ENCODE results near the gene SNU13. TPM values are rescaled to one million over a fixed set of nuclear protein-coding genes. Genes with fewer than 3 reads are reported as not detected.
"Not testable (repeated sequence)": the region's sequence is repeated elsewhere in the genome, so short reads cannot be mapped to it uniquely, and the experiment has no call there.

The SNU13 gene
- 100 to 1,000 TPM; 119 to 227 (median 162) TPM for total RNA-seq

DNA sequence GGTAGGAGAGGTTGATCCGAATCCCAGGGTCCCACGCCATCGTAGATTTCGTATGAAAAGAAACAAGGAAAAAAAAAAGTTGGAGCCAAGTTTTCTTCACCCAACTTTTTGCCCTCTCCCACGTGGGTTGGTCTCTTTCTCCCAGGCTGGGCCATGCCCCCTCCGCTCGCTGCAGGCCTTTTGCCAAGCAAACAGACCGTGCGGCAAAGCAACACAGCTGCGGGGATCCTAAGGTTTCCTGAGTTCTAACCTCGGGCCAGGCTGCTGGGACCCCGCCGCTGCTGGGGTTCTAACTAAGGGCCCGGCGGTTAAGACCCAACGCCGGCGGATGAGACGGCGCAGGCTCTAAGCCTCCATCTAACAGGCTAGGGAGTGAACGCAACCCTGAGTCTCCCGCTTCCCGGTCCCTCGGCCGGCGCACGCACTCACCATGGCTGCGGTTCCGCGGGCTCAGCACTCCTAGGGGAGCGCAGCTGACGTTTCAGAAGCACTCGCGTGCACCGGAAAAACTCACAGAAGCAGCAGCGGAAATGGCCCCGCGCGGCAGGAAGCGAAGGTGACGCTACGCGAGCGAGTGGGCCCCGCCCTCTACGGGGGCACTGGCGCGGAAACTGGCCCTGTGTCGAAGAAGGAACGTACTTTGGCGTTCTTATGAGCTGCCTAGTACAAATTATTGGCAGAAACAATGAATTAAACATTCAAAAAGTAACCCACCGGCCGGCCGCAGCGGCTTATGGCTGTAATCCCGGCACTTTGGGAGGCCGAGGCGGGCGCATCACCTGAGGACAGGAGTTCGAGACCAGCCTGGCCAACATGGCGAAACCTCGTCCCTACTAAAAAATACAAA is at the start of gene SNU13:
Gene SNU13, minus strand, starts transcription at position 503 of the 847 bp plus-strand sequence. Its CDS starts 71 bp downstream, at position 432.
- in situ Hi-C loops (cut with MboI; ENCODE audit: low pct_unique_long_range_greater_than_20kb in 2 of 9, low sequenced_read_pairs in 9 of 9, unreplicated experiment in 9 of 9): loop anchor here in 1 of 9 experiments (25.0 kb wide), 1 partner anchor 249 kb away; the partner anchor contains the start of genes CENPM and TNFRSF13C
- peak within 1 kb of the TSS; percentile 67 to 79 (median 74) for H3K4me3 ChIP-seq
- H3K4me1 ChIP-seq (replicated peaks in 1 of 2): peaks cover 5 to 8% of the 10 kb centered on the region in 2 donors
- 0 to 4% (median 0%) methylated on average over 4 to 29 of the region's 62 CpGs; no CpG with 5 or more reads in 3 of the 10 experiments for WGBS, 10 experiments
- H3K27ac ChIP-seq: peak within 1 kb of the TSS; percentile 63 to 92
- ATAC-seq (replicated peaks in 6 of 8): peak; percentile 85 to 97 (median 95)

DNA sequence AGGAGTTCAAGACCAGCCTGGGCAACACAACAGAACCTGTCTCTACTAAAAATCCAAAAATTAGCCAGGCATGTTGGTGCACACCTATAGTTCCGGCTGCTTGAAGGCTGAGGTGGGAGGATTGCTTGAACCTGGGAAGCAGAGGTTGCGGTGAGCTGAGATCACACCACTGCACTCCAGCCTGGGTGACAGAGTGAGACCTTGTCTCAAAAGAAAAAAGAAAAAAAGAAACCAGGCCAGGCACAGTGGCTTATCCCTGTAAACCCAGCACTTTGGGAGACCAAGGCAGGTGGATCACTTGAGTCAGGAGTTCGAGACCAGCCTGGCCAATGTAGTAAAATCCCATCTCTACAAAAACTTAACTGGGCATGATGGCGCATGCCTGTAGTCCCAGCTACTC is 44.6 kb upstream of the SNU13 start:
- in situ Hi-C loops (cut with MboI; ENCODE audit: low pct_unique_long_range_greater_than_20kb in 2 of 9, low sequenced_read_pairs in 9 of 9, unreplicated experiment in 9 of 9); H3K4me3 ChIP-seq; ATAC-seq (replicated peaks in 6 of 8); H3K4me1 ChIP-seq (replicated peaks in 1 of 2); H3K27ac ChIP-seq: not testable (repeated sequence)
- WGBS, 10 experiments: 0 to 100% (median 92%) methylated on average over 1 to 3 of the region's 4 CpGs; no CpG with 5 or more reads in 4 of the 10 experiments

DNA sequence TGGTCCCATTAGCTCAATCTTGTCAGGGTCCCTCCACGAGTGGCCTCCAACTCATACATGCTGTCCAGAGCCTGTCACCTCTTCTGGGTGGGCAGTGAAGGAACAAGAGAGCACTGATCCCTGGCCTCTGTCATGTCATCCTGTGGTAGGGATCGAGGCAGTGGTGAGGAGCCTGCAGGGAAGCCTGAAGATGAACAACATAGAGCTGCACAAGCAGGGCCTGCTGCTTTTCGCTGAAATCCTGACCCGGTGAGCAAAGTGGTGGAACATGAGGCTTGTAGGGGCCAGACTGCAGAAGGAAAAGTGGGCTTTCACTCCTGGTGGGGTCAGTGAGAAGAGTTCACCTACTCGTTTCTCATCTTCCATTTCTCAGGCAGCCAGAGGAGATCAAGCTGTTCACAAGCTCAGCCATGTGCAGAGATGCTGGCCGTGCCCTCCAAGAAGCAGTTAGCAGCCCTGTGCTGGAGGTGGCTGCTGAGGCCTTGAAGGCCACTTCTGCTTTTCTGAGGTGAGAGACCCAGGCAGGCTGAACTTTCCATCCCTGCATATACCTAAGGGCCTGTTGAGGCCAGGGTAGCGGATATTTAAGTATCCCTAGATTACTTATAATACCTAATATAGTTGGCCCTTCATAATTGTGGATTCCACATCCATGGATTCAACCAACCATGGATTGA is 43.6 kb upstream of the SNU13 start:
- 58 to 100% (median 86%) methylated on average over 1 to 5 of the region's 7 CpGs; no CpG with 5 or more reads in 4 of the 10 experiments for WGBS, 10 experiments

DNA sequence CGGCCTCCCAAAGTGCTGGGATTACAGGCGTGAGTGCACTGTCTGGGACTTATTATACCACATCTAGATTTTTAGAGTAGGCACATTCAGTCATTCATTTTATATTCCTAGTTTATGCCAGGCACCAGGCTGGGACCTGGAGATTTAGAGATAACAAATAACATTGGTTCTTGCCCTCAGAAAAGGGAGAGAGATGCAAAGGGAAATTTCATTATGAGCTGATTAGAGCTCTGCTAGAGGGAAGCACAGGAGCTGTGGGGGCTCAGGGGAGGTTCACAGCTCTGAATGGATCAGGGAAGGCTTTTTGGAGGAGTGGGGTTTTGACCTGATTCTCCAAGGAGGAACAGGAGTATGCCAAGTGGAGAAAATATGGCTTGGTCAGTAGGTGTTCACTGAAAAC is 42.9 kb upstream of the SNU13 start:
- H3K4me3 ChIP-seq: no peak overlapping the region
- in situ Hi-C loops (cut with MboI; ENCODE audit: low pct_unique_long_range_greater_than_20kb in 2 of 9, low sequenced_read_pairs in 9 of 9, unreplicated experiment in 9 of 9): no loop called here
- ATAC-seq (replicated peaks in 6 of 8): no peak
- no peak overlapping the region for H3K27ac ChIP-seq
- WGBS, 10 experiments: 40 to 43% methylated on average over 1 of the region's 2 CpGs; no CpG with 5 or more reads in 8 of the 10 experiments
- no peaks in the 10 kb centered on the region for H3K4me1 ChIP-seq (replicated peaks in 1 of 2)

More for the DNA sequence above, 43.6 kb upstream of the SNU13 start:
- Histone ChIP-seq H3K27ac (no peak overlapping the region), H3K4me1 (replicated peaks in 1 of 2) (no peaks in the 10 kb centered on the region), H3K4me3 (no peak overlapping the region)
- in situ Hi-C loops (cut with MboI; ENCODE audit: low pct_unique_long_range_greater_than_20kb in 2 of 9, low sequenced_read_pairs in 9 of 9, unreplicated experiment in 9 of 9): no loop called here
- no peak for ATAC-seq (replicated peaks in 6 of 8)

DNA sequence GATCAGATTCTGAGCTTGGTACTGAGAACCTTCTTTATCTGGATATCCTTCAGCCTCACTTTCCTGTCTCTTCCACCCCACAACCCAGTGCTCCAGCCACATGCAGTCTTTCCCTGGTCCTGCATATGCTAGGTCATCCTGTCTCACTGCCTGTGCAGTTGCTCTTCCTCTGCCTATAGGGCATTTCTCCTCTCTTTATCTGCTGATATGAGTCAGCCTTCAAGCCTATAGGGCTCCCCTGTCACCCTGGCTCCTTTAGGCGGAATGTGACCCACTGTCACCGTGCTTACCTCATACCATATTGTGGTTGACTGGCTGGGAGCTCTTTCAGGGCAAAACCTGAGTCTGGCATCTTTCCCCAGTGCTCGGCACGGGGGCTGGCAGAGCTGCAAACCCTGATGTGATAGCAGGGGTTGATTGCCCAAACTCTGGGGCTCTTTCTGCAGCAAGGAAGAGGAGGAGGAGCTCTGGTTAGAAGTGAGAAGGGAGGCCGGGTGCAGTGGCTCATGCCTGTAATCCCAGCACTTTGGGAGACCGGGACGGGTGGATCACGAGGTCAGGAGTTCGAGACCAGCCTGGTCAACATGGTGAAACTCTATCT is 36.9 kb upstream of the SNU13 start:
- 60 to 100% (median 84%) methylated on average over 1 to 5 of the region's 9 CpGs; no CpG with 5 or more reads in 2 of the 10 experiments for WGBS, 10 experiments
- Histone ChIP-seq H3K27ac (no peak overlapping the region), H3K4me3 (no peak overlapping the region), H3K4me1 (replicated peaks in 1 of 2) (no peaks in the 10 kb centered on the region)
- ATAC-seq (replicated peaks in 6 of 8): peak in 2 of 8 experiments; percentile 61 to 64
- in situ Hi-C loops (cut with MboI; ENCODE audit: low pct_unique_long_range_greater_than_20kb in 2 of 9, low sequenced_read_pairs in 9 of 9, unreplicated experiment in 9 of 9): no loop called here

DNA sequence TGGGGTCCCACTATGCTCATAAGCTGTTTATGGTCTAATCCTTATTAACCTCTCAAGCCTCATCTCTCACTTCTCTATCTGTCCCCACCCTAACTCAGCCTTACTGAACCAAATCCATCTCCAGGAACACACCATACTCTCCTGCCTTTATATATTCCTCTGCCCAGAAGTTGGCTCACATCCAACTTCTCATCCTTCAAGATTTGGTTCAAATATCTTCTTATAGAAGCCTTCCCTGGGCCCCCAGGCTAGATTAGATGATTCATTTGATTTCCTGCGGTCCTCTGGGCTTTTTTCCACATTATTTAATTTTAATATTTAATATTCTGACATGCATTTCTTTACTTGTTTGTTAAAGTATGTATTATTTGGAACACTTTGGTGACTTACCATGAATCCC is 33.8 kb upstream of the SNU13 start:
- ATAC-seq (replicated peaks in 6 of 8): no peak
- 0 to 100% (median 80%) methylated on average over 1 of the region's 1 CpG; no CpG with 5 or more reads in 3 of the 10 experiments for WGBS, 10 experiments
- in situ Hi-C loops (cut with MboI; ENCODE audit: low pct_unique_long_range_greater_than_20kb in 2 of 9, low sequenced_read_pairs in 9 of 9, unreplicated experiment in 9 of 9): loop anchor here in 2 of 9 experiments (25.0 kb wide), 2 partner anchors 90 to 215 kb away; partner anchors contain the start of genes CCDC134 (in 1 of the 2), CENPM (in 1 of the 2) and TNFRSF13C (in 1 of the 2)
- Histone ChIP-seq H3K4me1 (replicated peaks in 1 of 2) (no peaks in the 10 kb centered on the region), H3K4me3 (no peak overlapping the region), H3K27ac (no peak overlapping the region)

DNA sequence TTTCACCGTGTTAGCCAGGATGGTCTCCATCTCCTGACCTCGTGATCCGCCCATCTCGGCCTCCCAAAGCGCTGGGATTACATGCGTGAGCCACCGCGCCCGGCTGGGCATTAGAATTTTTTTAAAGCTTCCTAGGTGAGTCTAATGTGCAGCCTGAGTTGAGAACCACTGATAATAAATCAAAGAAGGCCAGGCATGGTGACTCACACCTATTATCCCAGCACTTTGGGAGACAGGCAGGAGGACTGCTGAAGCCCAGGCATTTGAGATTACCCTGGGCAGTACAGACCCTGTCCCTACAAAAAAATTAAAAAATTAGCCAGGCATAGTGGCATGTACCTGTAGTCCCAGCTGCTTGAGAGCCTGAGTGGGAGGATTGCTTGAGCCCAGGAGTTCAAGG is 24.3 kb upstream of the SNU13 start:
- WGBS, 10 experiments: no CpG with 5 or more reads among the region's 9 CpGs
- peak in 2 of 8 experiments; percentile 55 to 60 for ATAC-seq (replicated peaks in 6 of 8)
- H3K4me3 ChIP-seq: no peak overlapping the region
- no peak overlapping the region for H3K27ac ChIP-seq
- H3K4me1 ChIP-seq (replicated peaks in 1 of 2): no peaks in the 10 kb centered on the region
- in situ Hi-C loops (cut with MboI; ENCODE audit: low pct_unique_long_range_greater_than_20kb in 2 of 9, low sequenced_read_pairs in 9 of 9, unreplicated experiment in 9 of 9): loop anchor here in 2 of 9 experiments (25.0 kb wide), 2 partner anchors 99 to 224 kb away; partner anchors contain the start of genes CCDC134 (in 1 of the 2), CENPM (in 1 of the 2) and TNFRSF13C (in 1 of the 2)

DNA sequence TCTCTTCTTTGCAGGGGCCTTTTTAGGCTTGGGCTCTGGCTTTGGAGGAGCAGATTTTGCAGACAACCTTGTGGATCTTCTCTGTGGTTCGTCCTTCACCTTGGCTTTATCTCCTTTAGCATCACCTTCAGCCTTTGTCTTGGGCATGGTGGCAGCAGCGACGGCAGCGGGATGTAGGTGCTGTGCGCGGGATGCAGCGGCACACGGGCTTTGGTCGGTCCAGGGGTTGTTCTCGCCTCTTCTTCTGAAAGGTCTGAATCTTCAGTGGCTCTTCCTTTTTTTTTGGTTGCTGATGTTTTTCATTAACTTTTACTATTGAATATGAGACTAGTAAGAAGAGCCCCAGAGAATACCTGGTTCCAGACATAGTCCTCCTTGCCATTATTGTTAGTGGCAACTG is 20.7 kb upstream of the SNU13 start:
- no peak for ATAC-seq (replicated peaks in 6 of 8)
- WGBS, 10 experiments: 29 to 100% (median 89%) methylated on average over 1 to 8 of the region's 10 CpGs; no CpG with 5 or more reads in 3 of the 10 experiments
- H3K4me3 ChIP-seq: no peak overlapping the region
- in situ Hi-C loops (cut with MboI; ENCODE audit: low pct_unique_long_range_greater_than_20kb in 2 of 9, low sequenced_read_pairs in 9 of 9, unreplicated experiment in 9 of 9): loop anchor here in 2 of 9 experiments (25.0 kb wide), 2 partner anchors 103 to 228 kb away; partner anchors contain the start of genes CCDC134 (in 1 of the 2), CENPM (in 1 of the 2) and TNFRSF13C (in 1 of the 2)
- H3K4me1 ChIP-seq (replicated peaks in 1 of 2): no peaks in the 10 kb centered on the region
- H3K27ac ChIP-seq: no peak overlapping the region

DNA sequence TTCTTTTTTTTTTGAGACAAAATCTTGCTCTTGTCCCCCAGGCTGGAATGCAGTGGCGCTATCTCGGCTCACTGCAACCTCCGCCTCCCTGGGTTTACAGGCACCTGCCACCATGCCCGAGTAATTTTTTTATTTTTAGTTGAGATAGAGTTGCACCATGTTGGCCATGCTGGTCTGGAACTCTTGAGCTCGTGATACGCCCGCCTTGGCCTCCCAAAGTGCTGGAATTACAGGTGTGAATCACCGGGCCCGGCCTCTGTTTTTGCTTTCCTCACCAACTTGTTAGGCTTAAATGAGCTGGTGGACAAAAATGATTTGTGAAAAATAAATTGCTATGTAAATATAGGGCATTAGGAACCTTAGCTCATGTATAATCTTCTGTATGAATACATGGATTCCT is 14.1 kb upstream of the SNU13 start:
- no peak overlapping the region for H3K27ac ChIP-seq
- H3K4me3 ChIP-seq: no peak overlapping the region
- 71 to 100% (median 89%) methylated on average over 1 to 9 of the region's 9 CpGs; no CpG with 5 or more reads in 1 of the 10 experiments for WGBS, 10 experiments
- H3K4me1 ChIP-seq (replicated peaks in 1 of 2): no peaks in the 10 kb centered on the region
- in situ Hi-C loops (cut with MboI; ENCODE audit: low pct_unique_long_range_greater_than_20kb in 2 of 9, low sequenced_read_pairs in 9 of 9, unreplicated experiment in 9 of 9): loop anchor here in 2 of 9 experiments (25.0 kb wide), 2 partner anchors 110 to 235 kb away; partner anchors contain the start of genes CCDC134 (in 1 of the 2), CENPM (in 1 of the 2) and TNFRSF13C (in 1 of the 2)
- ATAC-seq (replicated peaks in 6 of 8): no peak

DNA sequence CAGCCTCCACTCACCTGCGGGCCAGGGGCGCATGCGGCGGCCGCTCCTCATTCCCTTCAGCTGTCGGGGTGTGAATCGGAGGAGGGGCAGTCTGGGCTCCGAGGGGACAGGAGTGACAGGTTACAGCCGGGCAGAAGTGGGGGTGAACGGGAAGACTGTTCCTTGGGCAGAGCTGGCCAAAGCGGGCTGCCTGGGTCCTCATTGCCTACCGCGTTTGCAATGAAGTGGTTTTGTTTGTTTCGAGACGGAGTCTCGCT is 11.4 kb upstream of the SNU13 start:
- peaks cover 4 to 8% of the 10 kb centered on the region in 2 donors for H3K4me1 ChIP-seq (replicated peaks in 1 of 2)
- no peak overlapping the region for H3K27ac ChIP-seq
- H3K4me3 ChIP-seq: no peak overlapping the region
- ATAC-seq (replicated peaks in 6 of 8): no peak
- in situ Hi-C loops (cut with MboI; ENCODE audit: low pct_unique_long_range_greater_than_20kb in 2 of 9, low sequenced_read_pairs in 9 of 9, unreplicated experiment in 9 of 9): loop anchor here in 2 of 9 experiments (25.0 kb wide), 2 partner anchors 112 to 237 kb away; partner anchors contain the start of genes CCDC134 (in 1 of the 2), CENPM (in 1 of the 2) and TNFRSF13C (in 1 of the 2)
- 81 to 100% (median 95%) methylated on average over 3 to 8 of the region's 16 CpGs; no CpG with 5 or more reads in 7 of the 10 experiments for WGBS, 10 experiments

DNA sequence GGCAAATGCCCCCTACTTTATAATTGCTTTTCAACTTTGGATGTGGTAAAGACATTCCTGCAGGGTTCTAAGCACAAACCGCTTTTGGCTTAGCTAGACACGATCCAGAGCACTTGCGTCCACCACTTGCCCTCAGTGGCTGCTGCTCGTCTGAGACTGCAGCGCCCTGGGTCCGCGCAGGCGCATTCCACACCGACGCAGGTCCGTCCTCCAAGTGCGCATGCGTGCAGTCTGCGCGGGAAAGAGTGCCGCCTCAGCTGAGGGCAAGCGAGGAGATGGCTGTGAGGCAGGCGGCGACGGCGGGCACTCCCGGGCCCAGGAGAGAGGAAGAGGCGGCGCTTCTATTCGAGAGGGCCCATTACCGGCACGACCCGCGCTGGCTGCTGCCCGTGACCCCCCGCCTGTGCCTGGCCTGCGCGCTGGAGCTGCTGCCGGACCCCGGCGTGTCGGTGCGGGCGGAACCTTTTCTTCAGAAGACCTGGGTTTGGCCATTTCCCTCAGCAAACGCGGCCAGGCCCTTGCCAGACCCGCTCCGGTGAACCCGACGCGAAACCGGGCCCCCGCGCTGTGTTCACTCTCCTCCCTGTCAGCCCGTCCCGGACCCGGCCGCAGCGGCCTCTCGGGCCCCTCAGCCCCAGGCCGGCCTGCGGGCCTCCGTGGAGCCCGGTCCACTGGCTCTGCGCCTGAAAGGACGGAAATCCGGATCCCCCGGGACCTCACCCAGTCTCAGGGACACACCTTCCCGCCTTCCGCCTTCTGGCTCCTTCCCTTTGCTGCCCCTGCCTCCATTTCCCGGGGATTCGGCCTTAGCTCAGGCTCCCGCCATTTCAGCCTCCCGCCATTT is 10.8 kb upstream of the SNU13 start, which contains the start of gene MEI1:
Gene MEI1, plus strand, starts transcription at position 240 of the 844 bp plus-strand sequence. Its CDS starts 36 bp downstream, at position 276.
- 20 to 100% (median 100%) methylated on average over 1 to 12 of the region's 69 CpGs; no CpG with 5 or more reads in 4 of the 10 experiments for WGBS, 10 experiments
- Histone ChIP-seq H3K4me3 (no peak within 1 kb of the TSS), H3K4me1 (replicated peaks in 1 of 2) (peaks cover 4 to 8% of the 10 kb centered on the region in 2 donors), H3K27ac (no peak within 1 kb of the TSS)
- ATAC-seq (replicated peaks in 6 of 8): peak in 2 of 8 experiments; percentile 13 to 15
- in situ Hi-C loops (cut with MboI; ENCODE audit: low pct_unique_long_range_greater_than_20kb in 2 of 9, low sequenced_read_pairs in 9 of 9, unreplicated experiment in 9 of 9): loop anchor here in 8 of 9 experiments (10.0 to 25.0 kb wide), 3 partner anchors 113 to 245 kb away; partner anchors contain the start of genes CENPM (in 8 of the 8), TNFRSF13C (in 2 of the 8) and CCDC134 (in 1 of the 8)

Measured in motor neuron (in vitro differentiated cells).